Occipital lobe (tissue), 2 donors: ENCODE results near the gene MCF2L2. TPM values are rescaled to one million over a fixed set of nuclear protein-coding genes. Genes with fewer than 3 reads are reported as not detected.

ENCODE experiments used
- DNase-seq: peaks from one replicate; lab custom pipeline; 2025; lab: John Stamatoyannopoulos, UW
- total RNA-seq: library from RNA; depleted of rRNA; stranded (reverse); fragments of >200 nt; gene quantifications from one replicate; pipeline ENCODE4 v1.2.3, GENCODE V29; 2014

MCF2L2 gene
- total RNA-seq, 1 donor from 2014 or later: 34.5 TPM

DNA sequence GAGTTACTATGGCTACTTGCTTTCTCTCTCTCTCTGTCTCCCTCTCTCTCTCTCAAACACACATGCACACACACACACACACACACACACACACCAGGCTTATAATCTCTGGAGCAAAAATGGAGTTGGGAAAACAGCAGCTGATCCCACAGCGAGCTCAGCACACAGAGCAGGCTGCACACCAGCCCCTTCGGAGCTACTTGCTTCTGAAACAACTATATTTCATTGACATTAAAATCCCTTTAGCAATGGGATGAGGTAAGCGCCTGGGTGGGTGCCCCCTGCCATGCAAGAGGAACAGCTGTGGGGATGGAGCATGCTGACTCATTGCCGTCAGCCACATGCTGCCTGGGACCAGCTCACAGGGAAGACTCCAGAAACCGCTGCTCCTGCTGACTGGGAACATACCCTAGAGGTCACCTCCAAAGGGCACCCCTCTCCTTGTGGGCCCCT, 129.7 kb downstream of the MCF2L2 start:
- DNase-seq: peak; percentile 28

DNA sequence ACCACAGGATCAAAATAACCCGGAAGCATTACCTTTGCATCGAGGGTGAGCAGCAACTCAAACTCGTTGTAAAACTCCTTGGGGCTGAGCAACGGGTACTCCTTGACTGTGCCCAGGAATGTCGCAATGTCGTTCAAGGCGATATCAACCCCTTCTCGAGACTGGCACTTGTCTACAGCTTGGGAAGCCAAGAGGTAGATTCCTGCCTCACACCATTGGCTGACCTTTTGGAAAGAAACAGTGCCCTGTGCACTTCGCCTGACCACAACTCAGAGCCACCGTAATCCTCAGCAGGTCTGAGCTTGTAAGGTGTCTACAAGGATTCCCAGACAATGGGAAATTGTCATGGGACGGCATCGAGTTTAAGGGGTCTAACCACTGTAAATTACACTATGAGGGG, 131.5 kb downstream of the MCF2L2 start:
- DNase-seq: no peak

DNA sequence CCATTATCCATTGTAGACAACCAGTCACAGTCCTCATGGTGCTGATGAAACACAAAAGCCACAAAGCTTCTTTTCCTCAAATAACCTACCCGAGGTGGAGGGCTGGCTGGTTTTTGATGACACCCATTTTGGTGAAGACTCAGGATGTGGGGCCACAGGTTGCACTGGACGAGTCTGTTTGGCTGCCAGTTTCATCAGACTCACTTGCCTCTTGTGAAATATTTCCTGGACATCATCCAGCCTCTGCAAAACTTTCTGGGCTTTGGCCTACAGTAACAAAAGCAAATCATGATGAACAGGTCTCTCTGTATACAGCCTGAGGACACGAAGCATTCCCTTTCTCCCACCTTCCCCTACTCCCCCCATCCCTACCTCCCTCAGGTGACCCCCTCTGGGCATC, 133.2 kb downstream of the MCF2L2 start:
- DNase-seq: no peak

DNA sequence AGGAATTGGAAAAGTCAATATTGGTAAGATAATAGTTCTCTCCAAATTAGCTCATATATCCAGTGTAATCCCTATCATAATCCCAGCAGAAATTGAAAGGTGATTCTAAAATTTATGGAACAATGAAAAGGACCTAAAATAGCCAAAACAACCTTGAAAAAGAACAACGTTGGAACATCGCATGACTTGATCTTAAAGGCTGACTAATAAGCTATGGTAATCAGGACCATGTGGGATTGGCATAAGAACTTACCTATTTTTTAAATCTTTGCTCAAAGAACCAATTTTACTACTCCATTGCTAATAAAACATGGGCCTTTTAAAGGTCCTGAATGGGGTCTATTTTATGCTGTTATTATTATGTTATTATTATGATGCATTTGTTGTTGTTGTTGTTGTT, 134.5 kb downstream of the MCF2L2 start:
- no peak for DNase-seq

DNA sequence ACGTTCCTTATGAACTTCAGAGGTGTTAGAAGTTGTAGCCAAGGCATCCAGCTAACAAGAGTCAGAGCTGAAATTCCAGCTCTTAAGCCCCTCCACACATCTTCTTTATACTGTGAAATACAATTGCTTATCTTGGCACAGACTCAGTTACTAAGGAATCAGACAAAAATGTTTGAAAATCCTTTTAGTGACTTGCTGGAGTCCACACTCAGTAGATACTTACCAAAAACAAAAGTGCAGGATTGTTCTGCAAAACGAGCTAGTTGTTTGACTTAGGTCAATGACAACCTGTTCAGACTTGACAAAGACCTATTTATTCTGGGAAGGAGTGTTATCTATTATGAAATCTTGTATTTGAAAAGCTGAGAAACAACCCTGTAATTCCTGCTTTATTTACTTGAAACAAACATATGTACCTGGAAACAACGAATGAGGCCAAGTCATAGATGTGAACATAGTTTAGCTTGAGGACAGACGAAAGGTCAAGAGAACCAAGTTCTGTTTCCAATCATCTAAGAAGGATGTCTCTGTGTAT, 136.9 kb downstream of the MCF2L2 start:
- DNase-seq: no peak

DNA sequence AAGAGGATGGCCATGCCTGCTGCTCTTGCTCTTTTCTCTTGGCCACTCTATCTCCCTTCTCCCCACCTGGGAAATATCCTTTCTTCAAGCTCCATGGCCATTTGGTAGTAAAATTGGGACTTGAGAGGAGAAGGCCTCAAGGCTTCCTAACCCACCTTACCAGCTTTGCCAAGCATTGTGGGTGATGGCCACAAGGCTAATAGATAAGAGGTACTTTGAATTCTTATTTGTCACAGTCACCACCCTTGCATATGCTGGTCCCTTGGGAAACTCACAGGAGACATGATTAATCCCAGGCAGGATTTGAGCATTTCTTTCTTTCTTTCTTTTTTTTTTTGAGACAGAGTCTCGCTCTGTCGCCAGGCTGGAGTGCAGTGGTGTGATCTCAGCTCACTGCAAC, 138.2 kb downstream of the MCF2L2 start:
- no peak for DNase-seq

DNA sequence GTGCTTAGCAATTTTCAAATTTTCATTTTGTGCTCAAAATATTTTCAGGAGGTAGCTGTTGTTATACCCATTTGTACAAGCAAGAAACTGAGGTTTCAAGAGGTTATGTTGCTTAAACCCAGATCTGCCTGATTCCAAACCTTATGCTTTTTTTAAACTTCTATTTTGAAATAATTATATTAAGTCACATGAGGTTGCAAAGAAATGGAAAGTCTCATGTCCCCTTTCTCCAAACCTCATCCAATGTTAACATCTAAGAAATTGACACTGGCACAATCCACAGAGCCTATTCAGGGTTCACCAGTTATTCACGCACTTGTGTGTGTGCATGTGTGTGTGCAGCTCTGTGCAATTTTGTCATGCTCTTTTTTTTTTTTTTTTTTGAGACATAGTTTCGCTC, 140.3 kb downstream of the MCF2L2 start:
- DNase-seq: no peak

DNA sequence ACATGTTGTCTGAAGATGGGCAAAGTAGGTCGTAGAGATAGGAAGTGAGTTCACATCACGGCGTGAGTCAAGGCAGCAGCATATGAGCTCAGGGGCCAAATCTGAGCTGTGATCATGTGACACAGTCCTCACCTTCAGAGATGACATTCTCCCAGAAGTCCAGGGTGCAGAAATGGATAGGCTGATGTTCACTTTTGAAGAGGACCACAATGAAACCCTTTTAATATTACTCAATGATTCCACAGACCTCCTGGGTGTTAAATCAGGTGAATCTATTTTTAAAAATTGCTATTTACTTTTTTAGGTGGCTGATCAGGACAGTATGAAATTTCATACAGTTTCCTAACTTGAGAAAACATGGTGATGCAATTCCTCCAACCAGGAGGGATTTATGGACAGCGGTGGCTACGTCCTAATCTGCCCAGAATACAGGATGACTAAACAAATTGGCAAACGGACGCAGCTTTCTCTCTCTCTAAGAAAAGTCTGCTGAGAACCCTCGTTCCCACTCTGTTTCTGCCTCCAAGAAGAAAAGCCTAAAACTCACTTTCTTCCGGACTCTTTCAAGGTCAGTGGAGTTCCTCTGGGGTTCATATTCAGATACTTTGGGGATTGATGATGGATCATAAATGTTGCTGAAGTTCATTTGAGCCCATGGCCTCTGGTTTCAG, 141.0 kb downstream of the MCF2L2 start:
- DNase-seq: no peak

DNA sequence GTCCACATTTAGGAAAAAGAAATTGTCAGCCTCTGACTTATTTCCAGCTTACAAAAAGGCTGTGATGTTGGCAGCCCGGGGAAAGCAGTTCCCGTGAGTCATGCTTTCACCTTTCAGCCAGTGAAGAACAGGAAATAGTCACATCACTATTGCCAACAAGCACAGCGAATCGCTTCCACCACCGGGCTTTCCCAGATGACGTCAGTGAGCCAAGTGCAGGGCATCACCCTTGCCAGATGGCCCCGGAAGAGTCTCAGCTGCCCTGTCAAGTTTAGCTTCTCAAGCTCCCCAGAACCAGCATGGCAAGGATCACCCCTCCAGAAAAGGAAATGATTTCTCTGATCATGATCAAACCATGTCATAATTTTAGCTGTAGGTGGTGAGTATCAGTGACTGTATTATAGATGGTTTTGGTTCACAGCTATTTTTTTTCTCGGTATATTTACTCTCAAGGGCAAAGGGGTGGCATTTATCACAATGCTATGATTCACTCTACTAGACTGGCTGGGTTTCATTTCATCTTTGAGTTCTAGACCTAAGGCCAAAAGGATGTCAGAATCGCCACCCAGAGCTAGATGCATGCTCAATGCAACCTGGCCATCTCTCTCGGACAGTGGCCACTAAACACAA, 142.5 kb downstream of the MCF2L2 start:
- peak; percentile 59 for DNase-seq

DNA sequence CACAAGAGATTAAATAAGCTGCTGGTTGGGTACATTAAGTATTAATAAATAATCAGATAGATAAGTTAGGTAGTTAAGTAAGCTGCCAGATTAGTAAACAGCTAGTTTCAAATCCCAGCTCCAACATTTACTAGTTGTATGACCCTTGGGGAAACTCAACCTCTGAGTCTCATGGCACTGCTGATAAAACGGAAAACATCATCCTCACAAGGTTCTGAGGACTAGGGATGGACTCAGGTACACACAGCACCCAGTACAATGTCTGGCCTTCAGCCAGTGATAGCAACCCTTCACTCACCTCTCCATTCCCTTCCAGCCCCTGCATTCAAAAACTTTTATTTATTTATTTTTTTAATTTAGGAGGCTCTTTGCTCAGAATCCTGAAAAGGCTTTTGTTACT, 143.1 kb downstream of the MCF2L2 start:
- no peak for DNase-seq

DNA sequence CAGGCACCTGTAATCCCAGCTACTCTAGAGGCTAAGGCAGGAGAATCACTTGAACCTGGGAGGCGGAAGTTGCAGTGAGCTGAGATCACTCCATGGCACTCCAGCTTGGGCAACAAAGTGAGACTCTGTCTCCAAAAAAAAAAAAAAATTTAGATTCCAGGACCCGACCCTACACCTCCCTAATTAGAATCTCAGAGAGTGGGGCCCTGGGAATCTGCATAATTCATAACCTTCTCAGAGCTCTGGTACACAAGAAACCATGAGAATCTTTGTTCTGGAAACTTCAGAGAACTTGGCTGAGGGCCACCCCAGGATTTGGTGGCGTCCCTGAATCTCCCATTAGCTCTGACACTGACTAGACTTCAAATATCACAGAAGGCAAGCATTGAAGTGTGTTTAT, 143.8 kb downstream of the MCF2L2 start:
- no peak for DNase-seq

DNA sequence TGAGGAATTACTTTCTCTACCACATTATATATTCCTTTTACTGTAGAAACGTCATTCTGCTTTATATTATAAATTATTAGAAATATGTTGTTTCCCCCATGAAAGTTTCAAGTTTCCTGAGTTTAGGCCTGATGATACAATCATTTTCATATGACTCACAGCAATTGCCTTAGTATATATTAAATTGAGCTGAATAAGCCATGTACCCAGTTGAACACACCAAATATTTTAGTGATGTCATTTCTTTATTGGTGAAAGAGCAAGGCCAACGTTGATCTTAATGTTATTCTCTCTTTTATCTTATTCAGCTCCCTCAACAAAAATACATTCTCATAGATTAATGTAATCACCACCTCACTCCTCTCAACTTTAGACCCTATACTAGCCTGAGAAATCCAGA, 144.5 kb downstream of the MCF2L2 start:
- DNase-seq: no peak

DNA sequence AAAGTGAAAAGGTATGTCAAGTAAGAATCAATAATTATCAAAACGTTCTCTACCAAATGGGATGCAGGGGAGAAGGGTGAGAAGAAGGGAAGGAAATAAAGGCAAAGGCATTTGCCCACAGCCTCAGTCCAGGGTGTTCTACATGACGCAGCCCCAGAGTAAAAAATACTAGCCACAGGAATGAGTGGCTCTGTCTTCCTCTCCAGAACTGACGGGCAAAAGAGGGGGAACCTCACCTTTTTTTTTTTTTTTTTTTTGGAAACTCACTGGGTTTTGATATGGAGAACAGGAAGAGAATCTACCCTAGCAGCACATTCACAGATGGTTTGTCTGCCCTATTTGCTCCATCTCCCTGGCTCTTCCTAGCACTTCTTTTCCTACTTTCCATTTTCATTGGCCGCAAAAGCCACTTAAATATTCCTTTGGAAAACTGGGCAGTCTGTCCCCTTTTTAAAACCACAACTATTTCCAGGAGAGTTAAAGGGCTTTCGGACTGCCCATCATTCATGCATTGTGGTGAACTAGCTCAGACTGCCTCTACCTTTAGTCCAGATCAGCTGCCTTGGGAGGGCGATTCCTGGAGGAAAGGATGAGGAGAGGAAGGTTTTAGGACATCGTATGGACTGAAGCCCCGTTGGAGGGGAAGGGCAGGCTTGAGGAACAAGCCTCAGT, 147.2 kb downstream of the MCF2L2 start:
- no peak for DNase-seq

DNA sequence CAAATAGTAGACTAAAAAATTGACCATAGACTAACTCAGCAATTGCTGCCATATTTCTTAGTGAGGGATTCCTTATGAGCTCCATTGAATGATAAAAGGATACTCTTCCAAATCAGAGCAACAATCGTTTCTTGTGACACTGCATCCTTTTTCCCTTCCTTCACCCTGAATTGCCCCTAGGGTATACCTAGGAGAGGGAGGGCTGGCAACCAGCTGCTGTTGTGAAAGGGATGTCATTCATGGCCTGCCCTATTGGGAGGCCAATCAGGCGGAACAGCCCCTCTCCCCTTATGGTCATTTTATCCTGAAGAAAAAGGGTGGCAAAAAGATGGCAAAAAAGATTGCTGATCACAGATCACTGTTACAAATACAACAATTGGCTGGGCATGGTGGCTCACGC, 149.0 kb downstream of the MCF2L2 start:
- no peak for DNase-seq

DNA sequence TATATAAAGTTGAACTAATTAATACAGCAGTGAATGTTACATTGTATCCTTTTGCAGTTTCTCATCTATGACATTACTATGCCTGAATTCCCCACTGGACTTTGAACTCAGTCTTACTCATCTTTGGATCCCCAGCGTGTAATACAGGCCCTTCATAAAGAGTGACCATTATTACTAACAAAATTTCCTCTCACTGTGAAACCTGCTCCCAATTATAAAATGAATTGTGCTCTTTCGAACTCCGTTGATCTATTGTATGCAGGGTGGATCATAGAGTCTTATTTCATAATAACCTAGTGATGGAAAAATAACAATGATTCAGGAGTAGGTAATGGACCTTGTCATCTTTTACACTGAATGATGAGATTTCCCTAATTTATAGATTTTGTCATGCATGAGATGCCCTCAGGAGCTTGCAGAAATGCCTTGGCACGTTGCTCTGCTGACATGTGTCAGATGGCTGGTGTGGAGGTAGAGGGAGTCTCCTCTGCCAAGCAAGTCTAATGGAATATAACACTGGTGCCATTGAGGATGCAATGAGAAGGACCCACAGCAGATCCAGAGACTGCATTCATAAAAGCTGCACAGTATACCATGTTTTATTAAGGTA, 149.8 kb downstream of the MCF2L2 start:
- DNase-seq: no peak

DNA sequence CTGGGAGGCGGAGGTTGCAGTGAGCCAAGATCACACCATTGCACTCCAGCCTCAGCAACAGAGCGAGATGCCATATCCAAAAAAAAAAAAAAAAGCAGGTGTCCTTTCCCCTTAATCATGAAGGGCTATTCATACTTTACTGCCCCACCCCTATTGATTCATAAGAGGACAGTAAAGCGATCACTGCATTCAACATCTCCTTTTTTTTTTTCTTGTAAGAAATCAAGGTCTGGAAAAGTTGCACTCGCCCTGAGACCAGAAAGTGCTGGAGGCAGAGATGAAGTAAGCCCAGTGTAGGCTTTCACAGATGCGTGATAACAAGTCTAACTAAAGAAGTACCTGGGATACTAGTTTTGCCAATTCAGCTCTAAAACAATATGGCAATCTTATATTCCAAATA, 151.2 kb downstream of the MCF2L2 start:
- DNase-seq: no peak

DNA sequence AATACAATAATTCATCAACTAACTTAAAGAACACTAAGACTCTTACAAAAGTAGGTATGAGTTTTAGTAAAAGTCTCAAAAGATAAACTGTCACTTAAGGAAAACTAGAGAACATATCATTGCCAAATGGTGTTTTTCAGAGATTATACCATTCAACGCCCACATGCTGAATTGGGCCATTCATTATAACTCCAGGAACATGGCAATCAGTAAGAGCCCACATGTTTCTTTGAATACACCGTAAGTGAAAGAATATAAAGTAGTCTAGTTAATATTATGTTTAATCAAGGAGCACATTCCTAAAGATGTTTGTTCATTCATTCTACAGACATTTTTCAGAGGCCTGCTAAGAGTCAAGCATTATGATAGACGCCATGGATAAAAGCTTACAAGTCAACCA, 152.5 kb downstream of the MCF2L2 start:
- DNase-seq: no peak

DNA sequence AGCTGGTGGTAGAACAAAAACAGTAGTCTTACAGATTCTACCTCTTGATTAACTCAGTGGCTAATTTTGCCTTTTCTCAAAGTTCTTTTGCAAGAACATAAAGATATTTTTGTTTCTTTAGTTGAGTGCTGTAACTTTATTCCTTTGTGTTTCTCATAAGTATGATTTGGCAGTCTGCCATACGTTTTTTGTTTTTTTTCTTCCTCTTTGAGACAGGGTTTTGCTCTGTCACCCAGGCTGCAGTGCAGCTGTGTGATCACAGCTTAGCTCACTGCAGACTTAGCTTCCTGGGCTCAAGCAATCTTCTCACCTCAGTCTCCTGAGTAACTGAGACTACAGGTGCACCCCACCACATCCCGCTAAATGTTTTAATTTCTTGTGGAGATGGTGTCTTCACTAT, 153.0 kb downstream of the MCF2L2 start:
- DNase-seq: no peak

DNA sequence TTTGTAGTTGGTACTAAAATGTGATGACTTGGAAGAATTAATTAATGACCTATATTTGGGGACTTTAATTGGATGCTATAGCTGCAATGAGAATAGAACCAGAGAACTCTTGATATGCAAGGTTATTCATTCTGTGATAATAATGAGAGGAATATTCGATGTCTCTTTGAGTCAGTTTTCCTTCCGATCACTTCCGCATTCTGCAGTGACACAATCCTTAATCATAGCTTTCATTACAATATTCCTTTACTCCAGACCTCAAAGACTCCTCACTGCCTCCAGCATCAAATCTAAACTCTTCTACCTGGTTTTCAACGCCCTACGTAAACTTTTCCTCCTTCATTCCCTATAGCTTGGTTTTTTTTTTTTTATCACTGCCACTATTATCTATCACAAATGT, 153.8 kb downstream of the MCF2L2 start:
- no peak for DNase-seq

DNA sequence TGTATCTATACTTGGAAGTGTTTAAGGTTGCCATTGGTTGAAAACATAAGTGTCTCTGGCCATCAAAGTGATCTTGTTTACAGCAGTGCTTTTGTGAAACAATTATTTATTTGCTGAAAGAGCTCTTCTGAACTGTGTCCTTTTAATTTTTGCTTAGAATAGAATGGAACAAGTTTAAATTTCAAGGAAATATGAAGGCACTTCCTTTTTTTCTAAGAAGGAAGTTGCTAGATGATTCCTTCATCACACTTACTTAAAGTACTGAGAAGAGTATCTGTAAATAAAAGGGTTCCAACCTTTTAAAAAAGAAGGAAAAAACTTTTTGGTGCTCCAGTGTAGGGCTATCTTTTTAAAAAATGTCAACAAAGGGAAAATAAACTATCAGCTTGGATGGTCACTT, 155.6 kb downstream of the MCF2L2 start:
- DNase-seq: no peak

DNA sequence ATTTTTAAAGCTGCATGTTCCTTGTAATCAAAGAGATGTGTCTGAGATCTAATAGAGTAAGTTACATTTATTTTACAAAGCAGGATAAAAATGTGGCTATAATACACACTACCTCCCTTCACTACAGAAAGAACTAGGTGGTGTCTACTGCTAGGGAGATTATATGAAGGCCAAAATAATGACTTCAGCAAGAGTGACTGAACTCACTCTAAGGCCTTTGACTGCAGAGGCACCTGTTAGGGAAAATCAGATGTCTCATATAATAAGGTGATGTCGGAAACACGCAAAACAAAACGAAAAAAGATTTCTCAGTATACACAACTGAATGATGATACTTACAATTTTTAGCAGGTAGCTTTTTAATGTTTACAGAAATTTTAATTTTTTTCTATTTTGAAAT, 156.3 kb downstream of the MCF2L2 start:
- DNase-seq: no peak

DNA sequence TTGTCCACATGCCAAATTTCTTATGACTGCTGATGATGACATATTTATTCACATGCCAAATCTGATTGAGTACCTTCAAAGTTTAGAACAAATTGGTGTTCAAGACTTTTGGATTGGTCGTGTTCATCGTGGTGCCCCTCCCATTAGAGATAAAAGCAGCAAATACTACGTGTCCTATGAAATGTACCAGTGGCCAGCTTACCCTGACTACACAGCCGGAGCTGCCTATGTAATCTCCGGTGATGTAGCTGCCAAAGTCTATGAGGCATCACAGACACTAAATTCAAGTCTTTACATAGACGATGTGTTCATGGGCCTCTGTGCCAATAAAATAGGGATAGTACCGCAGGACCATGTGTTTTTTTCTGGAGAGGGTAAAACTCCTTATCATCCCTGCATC, 158.1 kb downstream of the MCF2L2 start:
- no peak for DNase-seq
